ENCODE results near the gene LGR6.
"Not testable (repeated sequence)": the region's sequence is repeated elsewhere in the genome, so short reads cannot be mapped to it uniquely, and the experiment has no call there.

LGR6 gene

DNA sequence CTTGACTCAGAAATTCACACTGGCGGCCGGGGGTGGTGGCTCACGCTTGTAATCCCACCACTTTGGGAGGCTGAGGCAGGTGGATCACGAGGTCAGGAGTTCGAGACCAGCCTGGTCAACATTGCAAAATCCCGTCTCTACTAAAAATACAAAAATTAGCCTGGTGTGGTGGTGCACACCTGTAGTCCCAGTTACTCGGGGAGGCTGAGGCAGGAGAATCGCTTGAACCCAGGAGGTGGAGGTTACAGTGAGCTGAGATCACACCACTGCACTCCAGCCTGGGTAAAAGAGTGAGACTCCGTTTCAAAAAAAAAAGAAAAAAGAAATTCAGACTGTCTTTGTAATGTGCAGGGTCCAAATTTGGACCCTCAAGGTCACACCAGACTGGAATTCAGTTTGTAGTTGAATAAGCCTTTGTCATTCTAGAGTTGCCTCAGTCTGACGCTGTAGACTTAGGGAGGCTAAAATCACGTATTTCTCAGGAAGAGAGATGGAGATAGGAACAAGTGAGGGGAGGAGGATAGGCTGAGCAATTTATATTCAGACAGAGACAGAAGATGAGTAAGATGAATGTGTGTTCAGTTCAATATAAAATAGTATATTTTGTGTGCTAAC lies 159.1 kb downstream of the LGR6 start:
- in situ Hi-C loops (cut with MboI; ENCODE audit: low sequenced_read_pairs) = not testable (repeated sequence)

DNA sequence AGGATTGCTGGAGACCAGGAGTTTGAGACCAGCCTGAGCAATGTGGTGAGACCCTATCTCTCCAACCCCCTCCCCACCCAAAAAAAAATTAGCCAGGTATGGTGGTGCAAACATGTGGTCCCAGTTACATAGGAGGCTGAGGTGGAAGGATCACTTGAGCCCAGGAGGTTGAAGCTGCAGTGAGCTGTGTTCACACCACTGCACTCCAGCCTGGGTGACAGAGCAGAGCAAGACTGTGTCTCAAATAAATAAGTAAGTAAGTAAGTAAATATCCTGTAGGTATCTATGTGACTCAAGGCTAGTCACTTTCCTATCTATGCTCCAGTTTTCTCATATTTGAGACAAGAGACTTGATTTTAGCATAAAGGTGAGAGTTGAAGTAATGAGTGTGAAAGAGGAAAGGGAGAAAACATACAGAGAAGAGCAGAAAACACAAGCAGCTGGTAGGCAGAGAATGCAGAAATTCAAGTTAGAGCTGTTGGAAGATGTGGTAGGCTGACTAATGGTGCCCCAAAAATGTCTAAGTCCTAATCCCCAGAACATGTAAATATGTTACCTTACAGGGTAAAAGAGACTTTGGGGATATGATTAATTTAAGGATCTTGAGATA lies 162.4 kb downstream of the LGR6 start:
- in situ Hi-C loops (cut with MboI; ENCODE audit: low sequenced_read_pairs) = no loop called here

DNA sequence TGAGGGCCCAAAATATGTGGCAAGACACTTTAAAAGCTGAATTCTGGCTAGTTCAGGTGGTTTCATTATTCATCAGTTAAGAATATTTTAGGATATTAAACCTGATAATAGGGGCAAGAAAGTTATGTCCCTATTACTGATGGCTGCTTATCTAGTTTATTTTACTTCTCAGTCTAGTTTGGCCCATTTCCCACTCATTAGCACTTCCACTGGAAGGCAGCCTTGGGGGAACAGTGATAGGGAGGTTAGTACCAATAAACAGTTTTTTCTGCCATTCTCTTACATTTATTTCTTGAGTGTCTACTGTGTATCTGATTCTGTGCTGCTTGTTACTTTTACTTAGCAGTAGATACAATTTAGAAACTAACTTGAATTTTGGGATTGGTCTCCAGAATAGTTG lies 163.9 kb downstream of the LGR6 start:
- in situ Hi-C loops (cut with MboI; ENCODE audit: low sequenced_read_pairs) = no loop called here

DNA sequence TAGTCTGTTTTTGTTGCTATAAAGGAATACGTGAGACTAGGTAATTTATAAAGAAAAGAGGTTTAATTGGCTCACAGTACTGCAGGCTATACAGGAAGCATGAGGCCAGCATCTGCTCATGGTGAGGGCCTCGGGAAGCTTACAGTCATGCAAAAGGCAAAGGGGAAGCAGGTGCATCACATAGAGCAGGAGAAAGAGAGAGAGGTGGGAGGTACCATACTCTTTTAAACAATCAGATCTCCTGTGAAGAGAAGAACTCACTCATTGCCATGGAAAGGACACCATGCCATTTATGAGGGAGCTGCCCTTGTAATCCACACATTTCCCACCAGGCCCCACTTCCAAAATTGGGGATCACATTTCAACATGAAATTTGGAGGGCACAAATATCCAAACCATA lies 167.6 kb downstream of the LGR6 start:
- in situ Hi-C loops (cut with MboI; ENCODE audit: low sequenced_read_pairs) = no loop called here

DNA sequence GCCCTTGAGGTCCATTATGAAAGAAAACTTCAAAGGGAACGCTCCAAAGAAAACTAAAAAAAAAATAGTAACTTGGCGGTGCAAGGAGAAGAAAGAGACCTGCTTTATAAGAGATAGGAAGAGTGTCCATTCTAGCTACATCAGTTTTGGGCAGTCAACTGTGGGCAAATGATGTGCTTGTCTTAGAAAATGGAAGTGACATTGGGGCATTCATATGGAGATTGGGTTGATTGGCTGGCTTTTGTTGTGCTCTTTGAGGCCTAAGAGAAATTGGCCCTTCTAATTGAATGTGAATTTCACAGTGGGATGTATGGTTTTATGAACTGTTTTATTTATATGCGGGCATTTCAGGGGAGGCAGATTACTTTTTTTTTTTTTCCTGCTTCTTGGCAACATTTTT lies 168.1 kb downstream of the LGR6 start:
- in situ Hi-C loops (cut with MboI; ENCODE audit: low sequenced_read_pairs) = no loop called here

DNA sequence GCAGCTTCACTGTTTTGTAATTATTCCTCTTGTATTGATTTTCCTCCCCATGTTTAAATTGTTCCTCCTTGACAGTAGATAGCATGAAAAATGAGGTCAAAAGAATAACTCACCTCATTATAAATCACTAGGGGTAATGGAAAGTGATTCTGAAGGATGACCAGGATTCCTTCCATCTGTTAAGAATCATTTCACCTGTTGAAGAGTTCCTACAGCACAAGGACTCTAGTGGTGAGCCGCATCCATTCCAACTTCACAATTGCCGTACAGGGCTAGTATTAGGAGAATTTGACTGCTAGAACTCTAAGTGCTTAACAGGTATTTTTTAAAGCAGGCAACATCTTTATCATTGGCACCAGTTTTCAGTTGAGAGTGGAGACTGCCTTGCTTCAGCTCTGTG lies 168.6 kb downstream of the LGR6 start:
- in situ Hi-C loops (cut with MboI; ENCODE audit: low sequenced_read_pairs) = no loop called here

DNA sequence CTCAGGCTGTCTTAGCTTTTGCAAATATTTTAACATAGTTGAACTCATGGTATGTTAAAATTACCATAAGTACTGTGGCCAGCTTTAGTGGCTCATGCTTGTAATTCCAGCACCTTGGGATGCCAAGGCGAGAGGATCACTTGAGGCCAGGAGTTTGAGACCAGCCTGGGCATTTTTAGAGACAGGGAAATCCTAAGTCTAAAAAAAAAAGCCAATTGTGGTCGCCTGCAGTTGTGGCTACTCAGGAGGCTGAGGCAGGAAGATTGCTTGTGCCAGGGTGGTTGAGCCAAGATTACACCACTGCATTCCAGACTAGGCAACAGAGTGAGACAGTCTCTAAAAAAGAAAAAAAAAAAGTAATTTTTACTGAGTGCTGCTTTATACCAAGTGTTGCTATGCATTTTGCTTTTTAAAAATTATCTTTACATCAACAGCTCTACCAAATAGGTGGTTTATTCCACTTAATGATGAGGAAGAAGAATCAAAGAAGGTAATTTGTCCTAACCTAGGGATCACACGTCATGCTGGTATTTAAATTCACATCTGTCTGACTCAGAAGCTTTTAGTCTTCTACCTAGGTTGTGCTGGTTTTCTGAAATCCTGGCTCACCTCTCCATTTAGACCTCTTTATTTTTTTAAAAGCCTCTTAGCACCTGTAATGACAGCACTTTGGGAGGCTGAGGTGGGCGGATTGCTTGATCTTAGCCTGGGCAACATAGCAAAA lies 171.7 kb downstream of the LGR6 start:
- in situ Hi-C loops (cut with MboI; ENCODE audit: low sequenced_read_pairs) = no loop called here

DNA sequence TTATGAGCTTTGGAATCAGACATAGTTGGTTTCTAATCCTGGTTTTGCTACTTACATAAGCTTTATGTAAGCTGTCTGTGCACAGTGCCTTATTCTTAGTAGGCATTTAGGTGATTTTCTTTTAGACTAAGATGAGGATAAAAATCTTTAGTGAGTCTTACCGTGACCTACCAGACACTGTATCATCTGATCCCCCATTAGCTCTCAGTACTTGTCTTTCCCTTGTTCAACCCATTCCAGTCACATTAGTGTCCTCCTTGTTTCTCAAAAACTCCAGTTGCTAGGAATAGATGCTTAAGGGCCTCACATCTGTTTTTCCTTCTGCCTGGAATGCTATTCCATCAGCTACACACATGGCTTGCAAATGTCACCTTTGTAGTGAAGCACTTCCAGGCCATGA lies 173.7 kb downstream of the LGR6 start:
- in situ Hi-C loops (cut with MboI; ENCODE audit: low sequenced_read_pairs) = no loop called here

Data from HL-60/S4 (cell line).